HAP-1 (cell line): ENCODE results near the gene CFAP157.

Experiments
- DNase-seq, 2 experiments: peaks; one replicate each; pipeline ENCODE4 v3.0.0-alpha.2; 2016 to 2020; ENCODE audit warnings: low spot score in 2 of 2
- H3K27me3 ChIP-seq: fragments of 250-450 bp; sonication (Bioruptor Pico); 2 replicates; pipeline ENCODE4 v1.5.1; 2020; ENCODE audit warnings: low read depth, mild to moderate bottlenecking, moderate library complexity
- H3K36me3 ChIP-seq: fragments of 250-450 bp; sonication (Bioruptor Pico); replicated peaks from 2 replicates; pipeline ENCODE4 v1.5.1; 2020; ENCODE audit warnings: mild to moderate bottlenecking
- H3K4me1 ChIP-seq: fragments of 250-450 bp; sonication (Bioruptor Pico); 2 replicates; pipeline ENCODE4 v1.5.1; 2020; ENCODE audit warnings: mild to moderate bottlenecking
- H3K4me3 ChIP-seq: fragments of 250-450 bp; sonication (Bioruptor Pico); 2 replicates; pipeline ENCODE4 v1.5.1; 2020; ENCODE audit warnings: mild to moderate bottlenecking, moderate library complexity
- H3K9me3 ChIP-seq: fragments of 250-450 bp; sonication (Bioruptor Pico); 2 replicates; pipeline ENCODE4 v1.5.1; 2020; ENCODE audit warnings: mild to moderate bottlenecking, moderate library complexity
- in situ Hi-C: fragments of 300-500 bp; cut with MboI; formaldehyde crosslinking; loops from 3 replicates; pipeline ENCODE4 v1.14.3; 2020; ENCODE audit warnings: low sequenced_read_pairs, inconsistent platforms, mixed read lengths

CFAP157 gene

DNA sequence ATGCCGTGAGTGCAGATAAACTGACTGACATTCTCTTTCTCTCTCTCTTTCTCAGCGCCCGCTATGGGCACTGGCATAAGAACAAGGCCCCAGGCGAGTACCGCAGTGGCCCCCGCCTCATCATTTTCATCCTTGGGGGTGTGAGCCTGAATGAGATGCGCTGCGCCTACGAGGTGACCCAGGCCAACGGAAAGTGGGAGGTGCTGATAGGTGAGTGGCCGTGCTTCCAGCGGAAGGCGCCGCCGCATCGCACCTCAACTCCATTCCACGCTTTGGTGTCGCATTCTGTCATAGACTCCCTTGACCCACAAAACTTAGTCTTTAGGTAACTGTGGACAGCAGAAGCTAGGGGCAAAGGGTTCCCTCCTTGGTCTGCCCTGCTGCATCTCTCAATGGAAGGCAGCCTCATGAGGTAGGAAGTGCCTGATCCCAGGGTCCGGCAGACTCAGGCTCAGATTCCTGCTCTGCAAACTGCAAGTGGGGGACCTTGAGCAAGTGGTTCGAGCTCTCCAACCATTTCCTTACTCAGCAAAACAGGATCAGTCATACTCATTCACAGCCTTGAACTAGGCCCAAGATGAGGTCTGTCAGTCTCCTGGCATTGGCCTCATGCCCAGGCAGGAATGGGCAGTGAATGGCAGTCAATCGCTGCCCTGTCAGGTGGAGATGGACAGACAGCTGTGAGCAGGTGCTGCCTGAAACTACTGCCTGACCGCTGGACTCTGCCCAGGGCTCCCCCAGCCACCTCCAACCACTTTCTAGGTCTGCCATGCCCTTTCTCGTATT lies 24.2 kb upstream of the CFAP157 start:
- H3K9me3 ChIP-seq: no peaks in the 10 kb centered on the region
- H3K27me3 ChIP-seq: no peaks in the 10 kb centered on the region
- peaks cover 6% of the 10 kb centered on the region; the same call in 1 of the 2 replicates for H3K36me3 ChIP-seq
- H3K4me1 ChIP-seq: no peaks in the 10 kb centered on the region
- in situ Hi-C loops: no loop called here
- DNase-seq: no peak
- H3K4me3 ChIP-seq: no peak overlapping the region

DNA sequence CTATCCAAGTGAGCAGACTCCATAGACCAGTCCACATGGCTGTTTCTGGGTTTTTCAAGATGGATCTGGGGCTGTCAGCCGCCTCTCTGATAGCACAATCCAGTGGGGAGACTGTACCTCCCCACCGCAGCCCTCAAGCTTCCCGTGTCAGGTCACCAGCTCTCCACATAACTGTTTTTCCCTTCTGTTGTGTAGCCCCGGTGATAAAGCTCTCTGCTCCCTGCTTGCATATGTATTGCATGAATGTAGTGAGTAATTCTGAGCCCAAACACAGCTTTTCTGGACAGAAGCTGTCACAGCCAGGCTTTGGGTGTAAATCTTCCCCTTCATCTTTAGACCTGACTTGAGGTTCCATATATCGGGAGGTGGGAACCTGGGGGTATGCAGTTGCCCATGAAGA lies 23.1 kb upstream of the CFAP157 start:
- H3K36me3 ChIP-seq: peaks cover 6% of the 10 kb centered on the region; the same call in 1 of the 2 replicates
- in situ Hi-C loops: no loop called here

DNA sequence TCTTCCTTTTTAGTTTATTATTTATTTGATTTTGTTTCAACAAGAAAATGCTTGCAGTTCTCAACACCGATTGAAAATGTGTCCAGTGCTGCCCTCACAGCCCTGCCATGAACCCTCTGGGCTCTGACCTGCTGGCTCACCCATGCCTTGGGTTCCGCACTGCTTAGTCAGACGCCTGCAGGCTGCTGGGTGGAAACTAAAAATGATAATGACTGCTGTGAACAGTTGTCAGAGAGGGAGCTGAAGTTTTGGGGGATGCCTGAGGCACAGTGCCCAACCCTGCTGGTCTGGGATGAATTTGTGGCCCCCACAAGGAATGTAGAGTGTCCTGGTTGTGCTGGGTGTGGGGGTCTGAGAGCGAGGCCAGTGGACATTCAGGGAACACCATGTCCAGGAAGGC lies 22.2 kb upstream of the CFAP157 start:
- no peak for DNase-seq
- H3K4me3 ChIP-seq: no peak overlapping the region
- H3K4me1 ChIP-seq: no peaks in the 10 kb centered on the region
- no peaks in the 10 kb centered on the region for H3K27me3 ChIP-seq
- H3K36me3 ChIP-seq: peaks cover 6% of the 10 kb centered on the region; the same call in 1 of the 2 replicates
- no peaks in the 10 kb centered on the region for H3K9me3 ChIP-seq
- in situ Hi-C loops: no loop called here

More for the DNA sequence above, 23.1 kb upstream of the CFAP157 start:
- Histone ChIP-seq H3K9me3 (no peaks in the 10 kb centered on the region), H3K4me3 (no peak overlapping the region), H3K27me3 (no peaks in the 10 kb centered on the region), H3K4me1 (no peaks in the 10 kb centered on the region)
- no peak for DNase-seq

DNA sequence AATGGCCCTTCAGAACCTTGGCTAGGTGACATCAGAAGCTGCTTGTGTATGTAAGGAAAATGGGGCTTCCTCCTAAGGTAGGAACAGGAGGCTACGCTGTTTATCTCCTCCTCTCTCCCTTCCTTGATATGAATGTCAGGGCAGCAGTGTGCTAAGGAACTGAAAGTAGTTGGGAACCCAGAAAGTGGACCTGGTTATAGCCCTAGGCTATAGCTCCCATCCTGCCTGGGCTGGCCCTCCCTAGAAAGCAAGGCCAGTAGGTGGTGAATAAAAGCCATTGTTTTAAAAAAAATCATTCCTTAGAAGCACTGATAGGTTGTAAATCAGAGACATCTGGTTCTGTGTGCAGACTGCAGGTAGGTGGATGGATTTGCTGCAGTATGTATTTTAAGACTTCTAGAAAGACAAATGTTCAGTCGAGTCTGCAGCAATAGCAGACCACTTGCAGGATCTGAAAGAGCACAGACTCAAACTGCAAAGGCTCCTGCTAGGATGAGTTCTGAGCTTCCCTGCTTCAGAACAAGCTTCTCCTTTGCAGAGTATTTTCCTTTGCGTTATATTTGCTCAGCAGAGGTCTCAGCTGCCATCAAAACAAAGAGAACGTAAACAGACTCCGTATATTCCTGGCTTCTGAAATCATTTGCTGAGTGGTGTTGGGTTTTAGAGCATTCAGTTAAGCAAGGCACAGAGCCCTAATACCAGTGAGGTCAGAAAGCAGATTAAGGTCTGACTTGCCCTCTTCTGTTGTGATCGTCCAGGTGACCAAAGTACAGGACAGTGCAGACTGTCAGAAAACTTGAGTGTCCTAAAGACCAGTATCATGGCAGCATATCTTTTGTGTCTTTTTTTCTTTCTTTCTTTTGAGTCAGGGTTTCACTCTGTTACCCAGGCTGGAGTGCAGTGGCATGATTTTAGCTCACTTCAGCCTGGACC lies 20.1 kb upstream of the CFAP157 start:
- in situ Hi-C loops: no loop called here
- H3K4me3 ChIP-seq: no peak overlapping the region
- no peaks in the 10 kb centered on the region for H3K27me3 ChIP-seq
- no peaks in the 10 kb centered on the region for H3K4me1 ChIP-seq
- DNase-seq: no peak
- H3K36me3 ChIP-seq: peaks cover 1% of the 10 kb centered on the region
- no peaks in the 10 kb centered on the region for H3K9me3 ChIP-seq

DNA sequence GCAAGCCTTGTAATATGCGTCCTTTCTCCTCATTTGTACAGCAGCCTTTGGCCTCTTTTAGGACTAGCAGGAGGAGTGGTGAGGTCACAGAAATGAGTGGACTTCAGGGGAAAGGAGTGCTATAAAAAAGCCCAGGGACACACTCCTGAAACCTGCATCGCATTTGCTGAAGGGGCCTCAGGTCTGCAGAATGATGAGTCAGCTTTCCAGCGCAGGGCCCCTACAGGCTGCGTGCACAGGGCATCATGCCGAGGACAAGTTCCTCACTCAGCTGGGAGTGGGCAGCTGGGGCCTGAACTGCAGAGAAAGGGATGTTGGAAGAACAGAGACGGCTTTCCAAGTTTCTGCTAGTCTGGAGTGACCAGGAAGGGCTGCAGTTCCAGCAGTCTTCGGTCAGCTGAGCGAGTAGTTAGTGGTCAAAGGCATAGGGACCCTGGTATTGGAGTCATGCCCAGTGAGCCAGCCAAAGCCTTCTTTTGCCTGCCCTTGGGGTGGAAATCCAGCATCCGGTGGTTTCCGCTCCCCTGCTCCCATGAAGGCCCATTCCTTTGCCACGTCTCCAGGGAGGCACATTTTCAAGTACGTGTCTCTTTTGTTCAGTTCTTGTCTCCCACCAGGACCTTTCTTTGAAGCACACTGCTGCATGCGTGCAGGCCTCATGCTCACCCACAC lies 17.3 kb upstream of the CFAP157 start:
- DNase-seq: no peak
- Histone ChIP-seq H3K27me3 (no peaks in the 10 kb centered on the region), H3K4me1 (no peaks in the 10 kb centered on the region), H3K36me3 (no peaks in the 10 kb centered on the region; the same call in 1 of the 2 replicates), H3K9me3 (no peaks in the 10 kb centered on the region), H3K4me3 (no peak overlapping the region)
- in situ Hi-C loops: no loop called here

DNA sequence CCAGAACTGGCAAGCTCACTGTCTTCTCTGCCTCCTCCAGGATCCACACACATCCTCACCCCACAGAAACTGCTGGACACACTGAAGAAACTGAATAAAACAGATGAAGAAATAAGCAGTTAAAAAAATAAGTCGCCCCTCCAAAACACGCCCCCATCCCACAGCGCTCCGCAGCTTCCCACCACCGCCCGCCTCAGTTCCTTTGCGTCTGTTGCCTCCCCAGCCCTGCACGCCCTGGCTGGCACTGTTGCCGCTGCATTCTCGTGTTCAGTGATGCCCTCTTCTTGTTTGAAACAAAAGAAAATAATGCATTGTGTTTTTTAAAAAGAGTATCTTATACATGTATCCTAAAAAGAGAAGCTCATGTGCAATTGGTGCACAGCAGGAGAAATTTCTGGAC lies 16.1 kb upstream of the CFAP157 start:
- Histone ChIP-seq H3K36me3 (no peaks in the 10 kb centered on the region; the same call in 1 of the 2 replicates), H3K4me1 (no peaks in the 10 kb centered on the region), H3K9me3 (no peaks in the 10 kb centered on the region), H3K4me3 (no peak overlapping the region), H3K27me3 (no peaks in the 10 kb centered on the region)
- in situ Hi-C loops: no loop called here
- DNase-seq: no peak

DNA sequence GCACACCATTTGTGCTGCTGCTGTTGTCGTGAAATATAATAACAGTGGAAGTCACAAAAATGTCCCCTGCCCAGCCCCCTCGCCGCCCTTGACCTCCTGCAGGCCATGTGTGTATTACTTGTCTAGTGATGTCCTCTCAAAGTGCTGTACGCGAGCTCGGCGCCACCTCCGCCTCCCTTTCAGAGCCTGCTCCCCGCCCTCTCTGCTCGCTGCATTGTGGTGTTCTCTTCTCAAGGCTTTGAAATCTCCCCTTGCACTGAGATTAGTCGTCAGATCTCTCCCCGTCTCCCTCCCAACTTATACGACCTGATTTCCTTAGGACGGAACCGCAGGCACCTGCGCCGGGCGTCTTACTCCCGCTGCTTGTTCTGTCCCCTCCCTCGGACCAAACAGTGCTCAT lies 14.7 kb upstream of the CFAP157 start:
- Histone ChIP-seq H3K9me3 (no peaks in the 10 kb centered on the region), H3K4me1 (no peaks in the 10 kb centered on the region), H3K36me3 (no peaks in the 10 kb centered on the region; the same call in 1 of the 2 replicates), H3K27me3 (no peaks in the 10 kb centered on the region), H3K4me3 (no peak overlapping the region)
- in situ Hi-C loops: no loop called here
- no peak for DNase-seq

DNA sequence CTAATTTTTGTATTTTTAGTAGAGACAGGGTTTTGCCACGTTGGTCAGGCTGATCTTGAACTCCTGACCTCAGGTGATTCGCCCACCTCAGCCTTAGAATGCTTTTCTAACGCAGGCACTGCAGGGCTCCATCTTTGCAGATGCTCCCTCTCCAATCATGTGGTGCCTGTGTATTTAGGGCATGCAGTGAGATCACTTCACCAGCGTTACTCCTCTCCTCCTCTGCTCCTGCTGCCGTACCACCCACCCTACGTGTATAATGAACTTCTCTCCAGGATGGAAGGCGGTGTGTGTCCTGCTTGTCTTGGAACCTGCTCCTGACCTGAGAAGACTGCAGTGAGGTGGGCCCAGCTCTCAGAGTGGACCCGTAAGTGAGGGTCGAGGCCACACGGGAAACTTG lies 13.6 kb upstream of the CFAP157 start:
- Histone ChIP-seq H3K9me3 (no peaks in the 10 kb centered on the region), H3K36me3 (no peaks in the 10 kb centered on the region; the same call in 1 of the 2 replicates), H3K4me3 (no peak overlapping the region), H3K27me3 (no peaks in the 10 kb centered on the region), H3K4me1 (no peaks in the 10 kb centered on the region)
- no peak for DNase-seq
- in situ Hi-C loops: no loop called here

DNA sequence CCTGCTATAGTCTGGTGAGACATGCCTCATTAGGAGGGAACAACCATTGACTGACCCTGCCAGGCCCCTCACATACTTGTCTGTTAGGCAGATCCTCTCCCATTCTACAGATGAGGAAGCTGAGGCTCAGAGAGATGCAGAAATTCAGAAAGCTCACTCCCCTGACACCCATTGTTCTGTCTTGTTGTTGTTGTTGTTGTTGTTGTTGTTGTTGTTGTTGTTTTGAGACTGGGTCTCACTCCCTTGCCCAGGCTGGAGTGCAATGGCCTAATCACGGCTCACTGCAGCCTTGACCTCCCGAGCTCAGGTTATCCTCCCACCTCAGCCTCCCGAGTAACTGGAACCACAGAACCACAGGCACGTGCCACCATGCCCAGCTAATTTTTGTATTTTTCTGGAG lies 13.1 kb upstream of the CFAP157 start:
- H3K27me3 ChIP-seq: no peaks in the 10 kb centered on the region
- no peaks in the 10 kb centered on the region for H3K9me3 ChIP-seq
- no peaks in the 10 kb centered on the region; the same call in 1 of the 2 replicates for H3K36me3 ChIP-seq
- no peak overlapping the region for H3K4me3 ChIP-seq
- in situ Hi-C loops: no loop called here
- no peaks in the 10 kb centered on the region for H3K4me1 ChIP-seq
- no peak for DNase-seq

DNA sequence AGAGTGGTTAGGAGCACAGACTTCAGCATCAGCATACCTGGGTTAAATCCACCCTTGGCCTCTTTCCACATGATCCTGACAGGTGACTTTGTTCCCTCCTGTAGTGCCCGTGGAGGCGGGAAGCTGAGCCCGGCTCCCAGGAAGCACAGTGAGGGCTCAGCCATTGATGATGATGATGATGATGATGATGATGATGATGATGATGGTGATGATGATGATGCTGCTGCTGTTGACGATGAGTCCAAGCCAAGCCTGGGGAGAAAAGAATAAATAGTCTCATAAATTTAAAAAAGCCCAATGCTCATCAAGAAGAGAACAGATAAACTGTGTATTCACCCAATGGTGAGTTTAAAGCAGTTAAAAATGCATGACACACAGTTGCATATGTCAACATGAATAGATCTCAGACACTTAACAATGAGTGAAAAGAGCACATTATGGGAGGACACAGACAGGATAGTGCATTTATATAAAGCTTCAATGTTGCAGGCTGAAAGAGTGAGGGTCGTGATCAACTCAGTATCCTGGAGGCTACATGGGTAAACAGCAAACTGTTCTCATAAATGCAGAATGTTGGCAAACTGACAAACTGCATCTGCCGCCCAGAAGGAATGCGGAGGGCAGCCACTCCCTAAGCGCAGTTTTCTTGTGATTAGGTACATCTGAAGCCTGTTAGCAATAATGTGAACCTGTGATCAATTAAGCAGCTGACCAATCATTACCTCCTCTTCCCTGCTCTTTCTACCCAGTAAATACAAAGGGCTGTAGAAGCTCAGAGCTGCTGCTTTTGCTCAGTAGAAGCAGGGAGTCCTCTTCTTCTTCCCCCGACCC lies 11.7 kb upstream of the CFAP157 start:
- DNase-seq: no peak
- Histone ChIP-seq H3K4me3 (no peak overlapping the region), H3K9me3 (no peaks in the 10 kb centered on the region), H3K36me3 (no peaks in the 10 kb centered on the region), H3K4me1 (no peaks in the 10 kb centered on the region), H3K27me3 (no peaks in the 10 kb centered on the region)
- in situ Hi-C loops: no loop called here

DNA sequence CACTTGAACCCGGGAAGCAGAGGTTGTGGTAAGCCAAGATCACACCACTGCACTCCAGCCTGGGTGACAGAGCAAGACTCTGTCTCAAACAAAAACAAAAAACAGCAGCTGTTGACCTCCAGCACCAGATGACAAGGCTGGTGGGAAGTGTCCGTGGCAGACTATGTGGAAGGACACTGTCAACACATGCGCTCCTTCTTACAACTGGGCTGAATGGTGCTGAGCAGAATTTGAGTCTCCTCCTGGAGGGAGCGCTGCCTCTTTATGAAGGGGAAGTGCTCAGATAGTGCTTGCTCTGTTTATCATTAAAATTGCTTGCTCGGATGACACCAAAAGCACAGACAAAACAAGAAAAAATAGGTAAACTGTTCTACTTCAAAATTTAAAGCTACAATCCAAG lies 9.2 kb upstream of the CFAP157 start:
- DNase-seq: no peak
- H3K36me3 ChIP-seq: no peaks in the 10 kb centered on the region
- H3K4me3 ChIP-seq: no peak overlapping the region
- H3K27me3 ChIP-seq: no peaks in the 10 kb centered on the region
- H3K9me3 ChIP-seq: no peaks in the 10 kb centered on the region
- no peaks in the 10 kb centered on the region for H3K4me1 ChIP-seq
- in situ Hi-C loops: no loop called here

DNA sequence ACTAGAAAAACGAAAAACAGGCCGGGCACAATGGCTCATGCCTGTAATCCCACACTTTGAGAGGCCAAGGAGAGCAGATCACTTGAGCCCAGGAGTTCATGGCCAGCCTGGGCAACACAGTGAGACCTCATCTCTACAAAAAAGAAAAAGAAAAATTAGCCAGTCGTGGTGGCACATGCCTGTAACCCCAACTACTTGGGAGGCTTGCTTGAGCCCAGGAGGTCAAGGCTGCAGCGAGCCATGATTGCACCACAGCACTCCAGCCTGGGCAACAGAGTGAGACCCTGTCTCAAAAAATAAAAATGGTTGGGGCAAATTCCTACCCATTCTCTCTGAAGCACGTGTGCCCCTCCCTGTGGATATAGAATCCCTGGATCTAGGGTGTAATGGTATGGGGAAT lies 8.4 kb upstream of the CFAP157 start:
- Histone ChIP-seq H3K4me3 (no peak overlapping the region), H3K4me1 (no peaks in the 10 kb centered on the region), H3K27me3 (no peaks in the 10 kb centered on the region), H3K9me3 (no peaks in the 10 kb centered on the region), H3K36me3 (no peaks in the 10 kb centered on the region)
- in situ Hi-C loops: no loop called here
- no peak for DNase-seq
